PC-3 (cell line): ENCODE data around the gene ESRP2. TPM values are rescaled to one million over a fixed set of nuclear protein-coding genes. Genes with fewer than 3 reads are reported as not detected.

Experiments used
- ATAC-seq: fragments of 200-7000 bp; cut with Tn5 transposase; 2 replicates; pipeline ENCODE4 v1.9.1; 2020; ENCODE audit warnings: mild to moderate bottlenecking, moderate library complexity
- BruUV-seq: library from RNA; stranded (reverse); fragments of 400-500 nt; replicated peaks from 2 replicates; lab custom pipeline; 2021; lab: Mats Ljungman, UMichigan
- CTCF ChIA-PET: fragments of 300-600 bp; sonication (Branson Sonifier 250); formaldehyde crosslinking; loops from one replicate; lab custom pipeline; 2022; ENCODE audit warnings: antibody characterized with exemption; lab: Charles Lee
- POLR2A ChIA-PET: fragments of 300-600 bp; sonication (Branson Sonifier 250); formaldehyde crosslinking; loops from one replicate; lab custom pipeline; 2022; ENCODE audit warnings: antibody characterized with exemption; ENCODE audit not compliant: unreplicated experiment; lab: Charles Lee
- DNase-seq: peaks from one replicate; pipeline ENCODE4 v3.0.0-alpha.2; 2015
- H2AFZ ChIP-seq: fragments of 300-600 bp; sonication (generic); 2 replicates; pipeline ENCODE4 v1.6.0; 2016; ENCODE audit warnings: antibody characterized with exemption, low read length
- H3F3A ChIP-seq: fragments of 300-600 bp; sonication (generic); one replicate; pipeline ENCODE4 v1.6.0; 2017; ENCODE audit warnings: antibody characterized with exemption, low read length, control low read depth, mild to moderate bottlenecking; ENCODE audit not compliant: unreplicated experiment
- H3K27ac ChIP-seq: fragments of 300-600 bp; sonication (generic); 2 replicates; pipeline ENCODE4 v1.5.1; 2016; ENCODE audit warnings: mild to moderate bottlenecking, low read length
- H3K27me3 ChIP-seq: fragments of 300-600 bp; sonication (generic); 2 replicates; pipeline ENCODE4 v1.6.1; 2016; ENCODE audit warnings: low read length, mixed read lengths
- H3K36me3 ChIP-seq: fragments of 300-600 bp; sonication (generic); 2 replicates; pipeline ENCODE4 v1.6.1; 2016; ENCODE audit warnings: low read depth, mixed run types, low read length, mixed read lengths
- H3K4me1 ChIP-seq: fragments of 300-600 bp; sonication (generic); 2 replicates; pipeline ENCODE4 v1.5.1; 2016; ENCODE audit warnings: low read length; ENCODE audit not compliant: insufficient read depth
- H3K4me2 ChIP-seq: fragments of 300-600 bp; sonication (generic); 2 replicates; pipeline ENCODE4 v1.6.0; 2016; ENCODE audit warnings: low read length
- H3K4me3 ChIP-seq: fragments of 300-600 bp; sonication (generic); 2 replicates; pipeline ENCODE4 v1.5.1; 2016; ENCODE audit warnings: mild to moderate bottlenecking, low read length, mixed read lengths
- H3K79me2 ChIP-seq: fragments of 300-600 bp; sonication (generic); 2 replicates; pipeline ENCODE4 v1.6.1; 2017; ENCODE audit warnings: low read length, mixed read lengths
- H3K9ac ChIP-seq: fragments of 300-600 bp; sonication (generic); 2 replicates; pipeline ENCODE4 v1.6.0; 2016; ENCODE audit warnings: mild to moderate bottlenecking, low read length
- H3K9me2 ChIP-seq: fragments of 300-600 bp; sonication (generic); replicated peaks from 2 replicates; pipeline ENCODE4 v1.6.1; 2016; ENCODE audit warnings: mixed run types, low read length, mixed read lengths
- H3K9me3 ChIP-seq: fragments of 300-600 bp; sonication (generic); 2 replicates; pipeline ENCODE4 v1.6.1; 2016; ENCODE audit warnings: low read length, mixed read lengths
- H4K20me1 ChIP-seq: fragments of 300-600 bp; sonication (generic); 2 replicates; pipeline ENCODE4 v1.6.1; 2016; ENCODE audit warnings: low read length, mixed read lengths
- EZH2 ChIP-seq: fragments of 300-600 bp; sonication (generic); IDR thresholded peaks from one replicate; pipeline ENCODE4 v1.6.1; 2017; ENCODE audit warnings: antibody characterized with exemption, mild to moderate bottlenecking, low read length; ENCODE audit not compliant: unreplicated experiment
- EZH2phosphoT487 ChIP-seq: fragments of 300-600 bp; sonication (generic); IDR thresholded peaks from 2 replicates; pipeline ENCODE4 v1.6.1; 2018; ENCODE audit warnings: mild to moderate bottlenecking, antibody characterized with exemption, low read length, borderline replicate concordance
- intact Hi-C: fragments of 100-400 bp; cut with micrococcal nuclease; formaldehyde crosslinking; loops from 2 replicates; pipeline ENCODE4 v1.9.0; 2023
- total RNA-seq: library from RNA; depleted of rRNA; stranded (reverse); fragments of >200 nt; gene quantifications from 2 replicates; pipeline ENCODE4 v1.2.3, GENCODE V29; 2014
- TF ChIP-seq, protein P1 (sequence below): fragments of 300-600 bp; sonication (generic); conservative IDR thresholded peaks from 2 replicates; pipeline ENCODE4 v1.5.1; 2017; ENCODE audit warnings: antibody characterized with exemption, low read depth, mild to moderate bottlenecking, low read length

The ESRP2 gene
- total RNA-seq, 1 experiment from 2014 or later = 46.9 TPM

DNA sequence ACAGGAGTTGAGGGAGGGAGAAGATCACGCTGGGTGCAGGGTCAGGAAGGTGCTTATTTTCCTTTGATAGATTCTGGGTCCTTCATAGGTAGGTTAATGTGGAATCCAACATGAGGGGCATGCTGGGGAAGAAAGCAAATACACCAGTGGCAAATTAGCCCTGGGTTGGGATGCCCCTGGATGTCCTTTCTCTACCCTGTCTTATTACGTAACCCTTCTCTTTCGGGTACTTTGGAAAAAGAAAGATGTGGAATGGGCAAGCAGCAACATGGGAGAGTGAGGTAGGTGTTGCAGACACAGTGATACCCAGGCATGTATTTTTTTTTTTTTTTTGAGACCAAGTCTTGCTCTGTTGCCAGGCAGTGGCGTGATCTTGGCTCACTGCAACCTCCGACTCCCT lies 37.5 kb upstream of the ESRP2 start:
- H3K9me2 ChIP-seq = no peaks in the 10 kb centered on the region
- no peak overlapping the region for H3K9ac ChIP-seq
- H3F3A ChIP-seq = no peaks in the 10 kb centered on the region
- no TSS peak for BruUV-seq
- H3K27ac ChIP-seq = no peak overlapping the region
- no peaks in the 10 kb centered on the region for H4K20me1 ChIP-seq
- ATAC-seq (no peak), DNase-seq (no peak)
- H3K4me2 ChIP-seq = no peak overlapping the region
- no peak overlapping the region for H3K4me3 ChIP-seq
- H3K36me3 ChIP-seq = no peaks in the 10 kb centered on the region; the same call in 1 of the 2 replicates
- H3K4me1 ChIP-seq = no peaks in the 10 kb centered on the region
- intact Hi-C loops = no loop called here
- CTCF ChIA-PET = no interaction called here
- peaks cover 55% of the 10 kb centered on the region for H3K79me2 ChIP-seq
- no peaks in the 10 kb centered on the region for H3K27me3 ChIP-seq
- POLR2A ChIA-PET = no interaction called here
- H2AFZ ChIP-seq = no peak overlapping the region
- TF ChIP-seq EZH2phosphoT487 = no peak
- no peaks in the 10 kb centered on the region for H3K9me3 ChIP-seq

DNA sequence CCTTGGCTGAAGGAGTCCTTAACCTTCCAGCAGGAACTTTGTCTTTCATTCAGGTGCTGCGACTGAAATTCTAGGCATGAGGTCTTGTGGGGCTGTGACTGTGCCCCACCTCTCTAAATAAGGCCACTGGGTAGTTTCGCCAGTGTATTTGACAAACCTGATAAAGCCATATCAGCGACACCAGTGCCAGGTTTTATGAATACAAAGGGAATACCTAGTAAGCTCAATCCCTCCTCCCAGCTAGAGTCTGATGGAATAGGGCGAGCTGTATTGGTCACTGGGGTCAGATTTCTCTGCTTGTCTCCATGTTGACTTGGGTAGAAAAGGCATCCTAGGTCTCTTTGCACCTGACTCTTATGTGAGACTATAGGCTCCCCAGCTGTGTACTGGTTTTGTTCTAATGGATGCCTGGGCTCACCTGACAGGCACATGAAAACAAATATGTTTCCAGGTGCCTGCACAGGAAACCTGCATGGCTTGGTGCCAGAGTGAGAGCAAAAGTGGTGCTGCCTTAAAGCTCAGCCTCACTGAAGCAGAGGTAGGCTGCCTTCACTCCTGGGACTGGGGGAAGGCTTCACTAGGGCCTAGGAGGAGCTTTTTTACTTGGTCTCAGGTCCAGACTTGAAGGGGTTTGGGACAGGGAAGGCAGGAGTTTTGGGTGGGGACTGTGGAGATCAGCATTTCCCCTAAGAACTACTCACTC lies 36.7 kb upstream of the ESRP2 start:
- intact Hi-C loops = no loop called here
- no peaks in the 10 kb centered on the region for H3F3A ChIP-seq
- no peak overlapping the region for H3K4me3 ChIP-seq
- no peak overlapping the region for H3K4me2 ChIP-seq
- POLR2A ChIA-PET = no interaction called here
- no peaks in the 10 kb centered on the region for H3K9me3 ChIP-seq
- H2AFZ ChIP-seq = no peak overlapping the region
- BruUV-seq = no TSS peak
- H4K20me1 ChIP-seq = no peaks in the 10 kb centered on the region
- no peaks in the 10 kb centered on the region for H3K9me2 ChIP-seq
- DNase-seq (no peak), ATAC-seq (no peak)
- no peak overlapping the region for H3K9ac ChIP-seq
- H3K36me3 ChIP-seq = no peaks in the 10 kb centered on the region; the same call in 1 of the 2 replicates
- CTCF ChIA-PET = no interaction called here
- no peaks in the 10 kb centered on the region for H3K27me3 ChIP-seq
- no peak overlapping the region for H3K27ac ChIP-seq
- TF ChIP-seq, protein P1, sequence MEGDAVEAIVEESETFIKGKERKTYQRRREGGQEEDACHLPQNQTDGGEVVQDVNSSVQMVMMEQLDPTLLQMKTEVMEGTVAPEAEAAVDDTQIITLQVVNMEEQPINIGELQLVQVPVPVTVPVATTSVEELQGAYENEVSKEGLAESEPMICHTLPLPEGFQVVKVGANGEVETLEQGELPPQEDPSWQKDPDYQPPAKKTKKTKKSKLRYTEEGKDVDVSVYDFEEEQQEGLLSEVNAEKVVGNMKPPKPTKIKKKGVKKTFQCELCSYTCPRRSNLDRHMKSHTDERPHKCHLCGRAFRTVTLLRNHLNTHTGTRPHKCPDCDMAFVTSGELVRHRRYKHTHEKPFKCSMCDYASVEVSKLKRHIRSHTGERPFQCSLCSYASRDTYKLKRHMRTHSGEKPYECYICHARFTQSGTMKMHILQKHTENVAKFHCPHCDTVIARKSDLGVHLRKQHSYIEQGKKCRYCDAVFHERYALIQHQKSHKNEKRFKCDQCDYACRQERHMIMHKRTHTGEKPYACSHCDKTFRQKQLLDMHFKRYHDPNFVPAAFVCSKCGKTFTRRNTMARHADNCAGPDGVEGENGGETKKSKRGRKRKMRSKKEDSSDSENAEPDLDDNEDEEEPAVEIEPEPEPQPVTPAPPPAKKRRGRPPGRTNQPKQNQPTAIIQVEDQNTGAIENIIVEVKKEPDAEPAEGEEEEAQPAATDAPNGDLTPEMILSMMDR = no peak
- TF ChIP-seq EZH2 = no peak
- TF ChIP-seq EZH2phosphoT487 = no peak
- peaks cover 63% of the 10 kb centered on the region for H3K79me2 ChIP-seq
- H3K4me1 ChIP-seq = peaks cover 4% of the 10 kb centered on the region; the same call in 1 of the 2 replicates

DNA sequence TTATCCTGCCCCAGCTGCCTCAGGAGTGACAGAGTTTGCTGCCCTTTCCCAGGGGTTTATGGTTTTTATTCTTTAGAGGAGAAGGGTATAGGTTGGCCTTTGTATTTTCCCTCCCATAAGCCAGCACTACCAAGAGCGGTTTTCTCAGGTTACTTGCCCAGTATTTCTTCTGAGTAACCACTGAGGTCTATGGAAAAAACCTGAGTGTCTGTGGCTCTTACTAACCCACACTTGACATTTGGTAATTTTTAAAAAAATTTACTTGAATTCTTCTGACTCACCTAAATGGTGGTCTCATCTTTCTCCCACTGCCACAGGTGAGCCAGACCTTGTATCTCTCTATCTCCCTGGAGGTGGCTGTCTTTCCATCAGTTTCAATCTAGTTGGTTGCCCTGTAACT lies 34.4 kb upstream of the ESRP2 start:
- H3K36me3 ChIP-seq = no peaks in the 10 kb centered on the region; the same call in 1 of the 2 replicates
- H3K4me1 ChIP-seq = peaks cover 7% of the 10 kb centered on the region; the same call in 1 of the 2 replicates
- ATAC-seq (no peak), DNase-seq (no peak)
- H3F3A ChIP-seq = no peaks in the 10 kb centered on the region
- CTCF ChIA-PET = no interaction called here
- H4K20me1 ChIP-seq = no peaks in the 10 kb centered on the region
- intact Hi-C loops = no loop called here
- H3K79me2 ChIP-seq = peaks cover 85% of the 10 kb centered on the region
- H3K9me2 ChIP-seq = no peaks in the 10 kb centered on the region
- no peaks in the 10 kb centered on the region for H3K27me3 ChIP-seq
- no peaks in the 10 kb centered on the region for H3K9me3 ChIP-seq
- H3K4me2 ChIP-seq = no peak overlapping the region
- POLR2A ChIA-PET = no interaction called here
- BruUV-seq = no TSS peak
- H3K4me3 ChIP-seq = no peak overlapping the region
- TF ChIP-seq EZH2 = no peak
- TF ChIP-seq, protein P1 = no peak
- no peak for TF ChIP-seq EZH2phosphoT487
- no peak overlapping the region for H3K9ac ChIP-seq
- no peak overlapping the region for H3K27ac ChIP-seq
- no peak overlapping the region for H2AFZ ChIP-seq
